ENCODE data around the gene CAMTA1.

CAMTA1 gene

DNA sequence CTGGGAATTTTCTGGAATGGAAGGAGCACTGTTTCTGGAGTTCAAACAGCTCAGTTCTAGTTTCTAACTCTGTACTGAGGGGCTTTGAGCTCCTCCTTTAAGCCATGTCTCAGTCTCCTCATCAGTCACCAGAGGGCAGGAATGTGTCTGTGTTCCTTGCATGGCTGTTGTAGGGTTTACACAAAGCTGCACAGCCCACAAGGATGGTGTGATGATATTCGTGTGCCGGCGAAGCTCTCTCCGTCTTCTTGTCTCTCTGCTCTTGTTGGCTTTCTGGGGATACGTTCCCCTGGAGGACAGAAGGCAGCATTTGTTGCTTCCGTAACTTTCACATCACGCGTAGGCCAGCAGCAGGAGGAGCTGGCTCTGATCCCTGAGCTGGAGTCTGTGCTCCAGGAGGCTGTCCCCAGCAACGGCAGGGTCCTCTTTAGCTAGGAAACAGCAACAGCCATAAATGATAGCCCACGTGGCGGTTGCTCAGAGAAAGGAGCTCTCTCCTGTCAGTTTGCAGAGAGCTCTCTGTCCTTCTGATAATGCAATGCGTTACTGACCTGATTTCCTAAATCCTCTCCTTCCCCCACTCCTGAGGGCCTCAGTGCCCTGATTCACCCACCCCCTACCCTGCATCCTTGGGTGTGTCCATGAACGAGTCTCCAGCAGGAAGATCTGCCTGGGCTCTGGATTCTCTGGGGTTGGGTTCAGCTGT lies 796.7 kb downstream of the CAMTA1 start:
- TF ChIP-seq CTCF (conservative IDR thresholded peaks at IDR 0.05; ENCODE audit: low read depth, low read length), result peak; percentile 32
- no peak overlapping the region for H3K4me3 ChIP-seq (ENCODE audit: low read depth, low read length)
- peak; percentile 25 for DNase-seq (ENCODE audit: low read depth)

DNA sequence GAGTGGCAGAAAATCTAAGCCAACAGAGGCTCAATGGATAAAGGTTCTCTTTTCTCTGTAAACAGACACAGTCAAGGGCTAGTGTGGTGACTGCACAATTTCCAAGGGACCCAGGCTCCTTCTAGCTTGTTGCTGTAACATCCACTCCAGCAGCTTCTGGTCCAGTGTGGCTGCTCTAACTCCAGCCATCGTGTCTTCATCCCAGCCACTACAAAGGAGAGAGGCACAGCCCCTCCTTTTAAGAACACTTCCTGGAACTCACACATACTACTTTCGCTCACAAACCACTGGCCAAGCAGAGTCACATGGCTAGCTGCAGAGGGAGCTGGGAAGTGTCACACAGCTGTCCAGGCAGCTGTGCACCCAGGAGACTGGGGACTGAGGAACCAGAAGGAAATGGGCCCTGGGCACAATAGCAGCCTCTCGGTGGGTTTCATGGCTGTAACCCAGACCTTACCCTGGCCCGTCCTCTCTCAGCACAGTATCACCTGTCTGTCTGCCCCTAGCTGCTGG lies 797.3 kb downstream of the CAMTA1 start:
- TF ChIP-seq CTCF (conservative IDR thresholded peaks at IDR 0.05; ENCODE audit: low read depth, low read length), result no peak
- H3K4me3 ChIP-seq (ENCODE audit: low read depth, low read length), result no peak overlapping the region
- DNase-seq (ENCODE audit: low read depth), result no peak

- TF ChIP-seq CTCF (conservative IDR thresholded peaks at IDR 0.05; ENCODE audit: low read depth, low read length), result no peak
- no peak for DNase-seq (ENCODE audit: low read depth)
- H3K4me3 ChIP-seq (ENCODE audit: low read depth, low read length), result no peak overlapping the region
These were observed 798.2 kb downstream of the CAMTA1 start for GRCh38 chr1:7583291-7584096.

DNA sequence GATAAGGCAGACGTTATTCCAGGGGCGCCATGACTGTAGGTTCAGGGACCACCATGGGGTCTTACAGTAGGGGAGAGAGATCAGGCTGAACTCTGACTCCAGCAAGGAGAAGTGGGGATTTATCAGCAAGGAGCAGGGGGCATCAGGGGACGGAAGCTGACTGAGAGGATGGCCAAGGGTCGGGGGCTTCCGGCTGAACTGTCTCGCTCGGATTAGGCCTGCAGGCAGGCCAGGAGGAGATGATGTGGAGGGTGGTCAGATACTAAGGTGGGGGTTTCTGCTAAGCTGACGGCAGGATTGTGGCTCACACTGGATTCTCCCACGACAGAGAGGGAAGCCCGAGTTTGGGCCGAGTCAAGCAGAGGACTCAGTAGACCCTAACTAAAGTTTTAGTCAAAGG lies 798.9 kb downstream of the CAMTA1 start:
- no peak overlapping the region for H3K4me3 ChIP-seq (ENCODE audit: low read depth, low read length)
- no peak for TF ChIP-seq CTCF (conservative IDR thresholded peaks at IDR 0.05; ENCODE audit: low read depth, low read length)
- no peak for DNase-seq (ENCODE audit: low read depth)

DNA sequence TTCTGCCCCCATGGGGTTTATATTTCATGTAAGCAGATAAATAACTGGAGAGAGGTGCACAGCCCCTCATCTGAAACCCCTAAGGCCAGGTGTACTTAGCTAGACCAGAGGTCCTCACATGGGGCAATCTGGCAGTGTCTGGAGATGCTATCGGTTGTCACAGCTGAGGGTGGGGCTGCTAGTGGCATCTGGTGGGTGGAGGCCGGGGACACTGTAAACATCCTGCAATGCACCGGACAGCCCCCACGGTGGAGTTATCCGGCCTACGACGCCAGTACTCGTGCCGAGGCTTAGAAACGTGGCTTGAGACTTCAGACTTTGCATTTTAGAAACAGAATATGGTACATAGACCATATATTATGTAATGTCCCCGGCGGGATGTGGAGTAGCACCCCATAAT lies 799.4 kb downstream of the CAMTA1 start:
- no peak for DNase-seq (ENCODE audit: low read depth)
- no peak for TF ChIP-seq CTCF (conservative IDR thresholded peaks at IDR 0.05; ENCODE audit: low read depth, low read length)
- no peak overlapping the region for H3K4me3 ChIP-seq (ENCODE audit: low read depth, low read length)

DNA sequence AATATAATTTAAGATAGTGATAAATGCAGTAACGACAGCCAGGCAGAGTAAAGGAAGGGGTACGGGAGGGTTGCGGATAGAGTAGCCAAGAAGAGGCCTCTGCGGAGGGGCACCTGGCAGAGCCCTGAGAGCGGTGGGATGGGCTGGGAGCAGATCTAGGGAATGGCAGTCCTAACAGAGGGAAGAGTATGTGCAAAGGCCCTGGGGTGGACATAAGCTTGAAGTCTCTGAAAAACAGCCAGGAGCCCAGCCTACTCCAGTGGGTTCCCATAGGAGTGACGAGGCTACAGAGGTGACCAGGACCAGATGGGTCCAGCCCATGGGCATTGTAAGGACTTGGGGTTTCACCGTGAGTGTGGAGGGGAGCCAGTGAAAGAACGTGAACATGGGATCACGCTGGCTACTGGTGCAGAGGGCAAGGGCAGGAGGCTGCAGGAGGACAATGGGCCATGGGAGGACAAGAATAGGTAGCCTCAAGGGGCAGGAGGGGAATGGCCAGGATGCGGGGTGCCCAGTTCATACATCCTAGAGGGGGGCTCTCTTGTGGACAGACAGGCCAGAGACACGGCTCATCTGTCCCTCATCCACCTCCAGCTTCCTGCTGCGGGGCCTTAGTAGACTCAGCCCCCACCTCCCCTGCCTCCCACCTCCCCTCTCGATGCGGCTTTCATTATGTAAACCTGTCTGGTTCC lies 800.1 kb downstream of the CAMTA1 start:
- TF ChIP-seq CTCF (conservative IDR thresholded peaks at IDR 0.05; ENCODE audit: low read depth, low read length), result no peak
- DNase-seq (ENCODE audit: low read depth), result no peak
- no peak overlapping the region for H3K4me3 ChIP-seq (ENCODE audit: low read depth, low read length)

Measured in choroid plexus epithelial cell (primary cell).